ENCODE data around the gene FOXJ3.

GRCh38 chr1:42380586-42381279, 45.7 kb upstream of the FOXJ3 start, which contains the start of gene RIMKLA:
- TF ChIP-seq POLR2AphosphoS5 (IDR thresholded peaks at IDR 0.05; ENCODE audit: low read depth, low read length) (no peak), CTCF (IDR thresholded peaks at IDR 0.05) (no peak)
